B cell (primary cell): Measurements from ENCODE around the gene RGS3.
"Not testable (repeated sequence)": the region's sequence is repeated elsewhere in the genome, so short reads cannot be mapped to it uniquely, and the experiment has no call there.

ENCODE experiments used
- EZH2 ChIP-seq: IDR thresholded peaks from 2 replicates; pipeline ENCODE4 v1.6.1; 2012; ENCODE audit warnings: borderline replicate concordance, low read depth, mild to moderate bottlenecking, moderate library complexity, low read length; ENCODE audit not compliant: insufficient read depth, poor library complexity, severe bottlenecking
- TF ChIP-seq, protein P1 (sequence below): fragments of 200-600 bp; IDR thresholded peaks from one replicate; pipeline ENCODE4 v1.8.0; 2022; ENCODE audit warnings: antibody characterized with exemption, mild to moderate bottlenecking

- TF ChIP-seq, protein P1, sequence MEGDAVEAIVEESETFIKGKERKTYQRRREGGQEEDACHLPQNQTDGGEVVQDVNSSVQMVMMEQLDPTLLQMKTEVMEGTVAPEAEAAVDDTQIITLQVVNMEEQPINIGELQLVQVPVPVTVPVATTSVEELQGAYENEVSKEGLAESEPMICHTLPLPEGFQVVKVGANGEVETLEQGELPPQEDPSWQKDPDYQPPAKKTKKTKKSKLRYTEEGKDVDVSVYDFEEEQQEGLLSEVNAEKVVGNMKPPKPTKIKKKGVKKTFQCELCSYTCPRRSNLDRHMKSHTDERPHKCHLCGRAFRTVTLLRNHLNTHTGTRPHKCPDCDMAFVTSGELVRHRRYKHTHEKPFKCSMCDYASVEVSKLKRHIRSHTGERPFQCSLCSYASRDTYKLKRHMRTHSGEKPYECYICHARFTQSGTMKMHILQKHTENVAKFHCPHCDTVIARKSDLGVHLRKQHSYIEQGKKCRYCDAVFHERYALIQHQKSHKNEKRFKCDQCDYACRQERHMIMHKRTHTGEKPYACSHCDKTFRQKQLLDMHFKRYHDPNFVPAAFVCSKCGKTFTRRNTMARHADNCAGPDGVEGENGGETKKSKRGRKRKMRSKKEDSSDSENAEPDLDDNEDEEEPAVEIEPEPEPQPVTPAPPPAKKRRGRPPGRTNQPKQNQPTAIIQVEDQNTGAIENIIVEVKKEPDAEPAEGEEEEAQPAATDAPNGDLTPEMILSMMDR = not testable (repeated sequence)
- not testable (repeated sequence) for TF ChIP-seq EZH2
Observed at GRCh38 chr9:113491147-113491546, 27.6 kb downstream of the RGS3 start.
